Inferior parietal cortex (tissue), 1 donor: Measurements from ENCODE around the gene PAK1IP1.
"Not testable (repeated sequence)": the region's sequence is repeated elsewhere in the genome, so short reads cannot be mapped to it uniquely, and the experiment has no call there.

Experiments used
- DNase-seq: peaks from one replicate; pipeline ENCODE4 v3.0.0-alpha.2; 2016; ENCODE audit errors: extremely low spot score

The PAK1IP1 gene

DNA sequence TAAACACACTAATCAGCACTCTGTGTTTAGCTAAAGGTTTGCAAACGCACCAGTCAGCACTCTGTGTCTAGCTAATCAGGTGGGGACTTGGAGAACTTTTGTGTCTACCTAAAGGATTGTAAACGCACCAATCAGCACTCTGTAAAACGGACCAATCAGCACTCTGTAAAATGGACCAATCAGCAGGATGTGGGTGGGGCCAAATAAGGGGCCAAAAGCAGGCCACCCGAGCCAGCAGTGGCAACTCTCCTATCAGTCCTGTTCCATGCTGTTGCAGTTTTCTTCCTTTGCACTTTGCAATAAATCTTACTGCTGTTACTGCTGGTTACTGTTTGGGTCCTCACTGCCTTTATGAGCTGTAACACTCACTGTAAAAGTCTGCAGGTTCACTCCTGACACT lies 46.9 kb downstream of the PAK1IP1 start:
- DNase-seq, result not testable (repeated sequence)

DNA sequence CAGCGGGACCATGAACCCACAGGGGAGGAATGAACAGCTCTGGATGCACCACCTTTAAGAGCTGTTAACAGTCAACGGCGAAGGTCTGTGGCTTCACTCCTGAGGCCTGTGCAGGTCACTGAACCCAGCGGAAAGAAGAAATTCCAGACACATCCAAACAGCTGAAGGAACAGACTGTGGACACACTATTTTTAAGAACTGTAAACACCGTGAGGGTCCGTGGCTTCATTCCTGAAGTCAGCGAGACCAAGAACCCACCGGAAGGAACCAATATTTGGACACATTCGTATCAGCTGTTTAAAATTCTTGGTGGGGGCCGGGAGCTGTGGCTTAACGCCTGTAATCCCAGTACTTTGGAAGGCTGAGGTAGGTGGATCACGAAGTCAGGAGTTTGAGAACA lies 47.5 kb downstream of the PAK1IP1 start:
- no peak for DNase-seq

DNA sequence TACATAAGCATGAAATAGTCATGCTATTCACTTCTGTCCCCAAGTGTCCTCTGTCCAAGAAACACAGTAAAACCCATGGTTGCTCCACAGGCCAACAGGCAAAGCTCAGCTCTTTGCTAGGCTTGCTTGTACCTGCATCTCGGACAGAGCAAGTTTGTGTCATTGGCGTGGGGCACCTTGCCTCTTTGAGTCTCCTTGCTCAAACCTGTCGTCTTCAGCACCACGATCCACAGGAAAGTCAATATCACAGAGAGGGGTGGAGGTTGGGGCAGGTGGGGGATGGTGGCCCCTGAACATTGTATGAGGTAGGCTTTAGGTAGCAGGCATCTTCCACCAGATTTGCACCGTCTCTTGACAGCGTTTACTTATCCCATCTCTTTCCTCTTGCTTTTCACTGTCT lies 48.7 kb downstream of the PAK1IP1 start:
- DNase-seq, result no peak

DNA sequence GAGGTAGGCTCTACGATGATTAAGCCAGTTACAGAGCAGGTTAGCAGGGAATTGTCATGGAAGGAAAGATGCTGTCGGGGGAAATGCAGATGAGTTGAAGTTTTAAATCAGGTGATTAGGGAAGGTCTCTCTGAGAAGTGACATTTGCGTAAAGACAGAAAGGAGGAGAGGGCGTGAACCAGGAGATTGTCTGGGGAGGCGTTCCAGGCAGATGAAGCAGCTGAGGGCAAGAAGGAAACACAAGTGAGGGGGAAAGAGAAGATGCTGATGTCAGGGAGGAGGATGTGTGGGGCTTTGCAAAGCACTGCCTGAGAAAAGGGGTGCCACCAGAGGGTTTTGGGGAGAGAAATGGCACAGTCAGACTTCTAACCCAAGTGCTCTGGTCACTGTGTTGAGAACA lies 50.3 kb downstream of the PAK1IP1 start:
- no peak for DNase-seq

DNA sequence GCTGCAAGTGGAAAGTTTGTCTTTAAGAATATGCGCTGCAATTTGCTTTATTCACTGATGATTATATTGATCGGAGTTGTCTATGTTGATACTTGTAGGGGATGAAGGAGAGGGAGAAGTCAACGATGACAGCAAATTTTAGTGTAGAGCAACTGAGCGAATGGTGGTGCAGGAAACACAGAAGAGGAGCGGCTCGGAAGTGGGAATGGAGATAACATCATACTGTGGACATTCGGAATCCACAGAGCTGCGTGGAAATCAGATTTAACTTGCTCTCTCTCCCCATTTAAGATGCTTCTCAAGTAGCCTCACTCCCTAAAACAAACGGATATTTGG lies 52.1 kb downstream of the PAK1IP1 start:
- DNase-seq, result peak; percentile 61

DNA sequence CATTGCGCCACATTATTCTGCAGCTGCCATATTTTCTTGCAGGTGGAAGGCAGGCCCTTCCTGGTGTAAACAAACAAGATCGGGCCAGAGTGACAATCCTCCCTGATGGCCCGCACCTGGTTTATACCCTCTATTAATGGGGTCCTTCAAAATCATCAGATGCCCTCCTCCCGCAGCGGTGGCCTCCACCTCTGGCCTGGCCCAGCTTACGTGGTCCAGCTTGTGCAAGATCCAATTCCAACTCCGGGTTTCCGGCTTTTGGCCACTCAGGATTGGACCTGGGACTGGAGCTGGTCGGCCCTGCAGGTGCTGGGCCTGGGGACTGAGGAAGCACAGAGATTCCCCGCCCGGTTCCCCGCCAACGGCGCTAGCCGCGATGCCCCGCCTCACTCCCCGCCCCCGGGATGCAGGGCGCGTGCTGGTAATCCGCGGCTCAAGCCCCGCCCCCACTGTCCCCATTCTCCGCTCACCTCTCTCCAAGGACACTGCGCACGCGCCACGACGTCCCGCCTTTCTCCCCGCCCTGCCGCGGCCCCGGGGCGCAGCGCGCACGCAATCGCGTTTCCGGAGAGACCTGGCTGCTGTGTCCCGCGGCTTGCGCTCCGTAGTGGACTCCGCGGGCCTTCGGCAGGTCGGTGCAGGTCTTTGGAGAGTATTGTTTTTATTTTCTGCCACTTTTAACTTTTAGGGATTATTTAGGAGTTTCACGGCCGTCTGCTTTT lies 52.6 kb downstream of the PAK1IP1 start, which contains the start of gene TMEM14B:
Gene TMEM14B (plus strand): TSS at position 555 of the 722 bp plus-strand sequence. CDS start 1,441 bp downstream, outside the sequence.
- DNase-seq, result peak; percentile 95

DNA sequence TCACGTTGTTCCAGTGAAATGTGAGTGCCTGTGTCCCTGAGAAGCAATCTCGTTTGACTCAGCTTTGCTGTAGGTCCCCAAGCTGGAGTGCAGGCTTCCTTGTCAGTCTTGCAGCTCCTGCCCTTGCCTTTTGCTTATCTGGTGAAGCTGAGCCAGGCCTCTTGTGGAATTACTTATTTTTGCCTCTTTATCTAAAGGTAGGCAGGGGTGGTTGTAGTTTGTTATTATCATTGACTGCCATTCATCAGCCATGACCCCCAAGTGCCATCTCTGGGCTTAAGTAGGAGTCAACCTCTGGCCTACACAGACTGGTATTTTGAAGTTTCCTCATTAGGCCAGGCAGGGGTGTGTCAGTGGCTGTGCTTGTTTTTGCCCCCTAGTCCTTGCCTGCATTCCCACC lies 55.0 kb downstream of the PAK1IP1 start:
- DNase-seq, result no peak

DNA sequence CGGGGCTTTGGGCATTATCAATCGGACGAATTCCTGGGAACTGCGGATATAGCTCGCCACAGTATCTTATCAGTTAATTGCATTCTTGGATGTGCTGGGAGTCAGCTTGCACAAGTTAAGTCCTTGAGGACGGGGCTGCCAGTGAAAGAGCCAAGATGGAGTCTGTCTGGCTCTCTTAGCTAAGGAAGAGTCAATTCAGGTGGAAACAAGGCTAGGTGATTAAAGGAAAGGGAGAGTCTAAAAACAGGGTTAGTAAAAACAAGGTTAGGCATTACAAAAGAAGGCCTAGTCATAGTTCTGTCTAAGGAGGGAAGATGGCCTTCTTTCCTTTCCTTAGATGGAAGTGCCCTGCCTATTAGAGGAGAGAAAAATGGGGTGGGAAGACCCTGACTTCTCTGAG lies 55.8 kb downstream of the PAK1IP1 start:
- not testable (repeated sequence) for DNase-seq

DNA sequence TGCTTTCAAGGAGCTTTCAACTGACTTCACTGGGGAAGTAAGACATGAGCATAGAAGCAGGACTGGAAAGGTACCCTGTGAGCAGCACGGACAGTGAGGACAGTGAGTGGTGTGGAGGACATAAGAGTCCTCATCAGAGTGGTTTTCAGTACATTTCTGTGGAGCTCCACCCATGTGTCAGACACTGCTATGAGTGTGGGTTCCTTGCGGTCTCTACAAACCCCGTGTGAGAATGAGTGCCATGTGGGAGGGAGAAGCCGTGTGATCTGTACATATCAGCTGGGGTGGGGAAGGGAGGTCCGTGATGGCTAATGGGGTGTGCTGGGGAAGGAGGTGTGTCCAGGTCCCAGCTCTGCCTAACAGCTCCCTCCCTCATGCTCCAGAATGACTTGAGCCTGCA lies 57.0 kb downstream of the PAK1IP1 start:
- DNase-seq, result not testable (repeated sequence)

DNA sequence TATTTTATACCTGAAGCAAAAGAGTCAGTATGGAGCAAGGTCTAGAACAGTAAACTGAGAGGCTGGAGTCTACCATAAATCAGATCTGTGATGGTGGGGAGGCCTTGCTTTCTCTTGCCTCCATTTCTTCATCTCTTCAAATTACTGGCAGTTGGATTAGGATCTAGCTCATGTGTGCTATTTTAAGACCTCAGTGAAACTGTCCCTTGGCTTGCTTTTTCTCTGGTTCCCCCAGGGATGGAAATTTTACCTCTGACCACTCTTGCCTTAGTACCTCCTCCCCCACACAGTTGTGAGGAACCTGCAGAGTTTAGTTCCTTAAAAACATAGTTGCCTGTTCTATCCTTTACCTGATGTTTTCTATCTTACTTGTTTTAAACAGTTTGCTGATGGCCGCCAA lies 61.3 kb downstream of the PAK1IP1 start:
- no peak for DNase-seq
